OCI-LY3 (cell line): ENCODE data around the gene HPD.

Experiments
- EZH2phosphoT487 ChIP-seq: fragments of 200-600 bp; shearing (Covaris generic); IDR thresholded peaks from 2 replicates; pipeline ENCODE4 v1.6.1; 2018; ENCODE audit warnings: antibody characterized with exemption, mixed run types, low read depth
- TF ChIP-seq, protein P1 (sequence below): fragments of 200-600, 300-600 bp; sonication (generic); IDR thresholded peaks from 2 replicates; pipeline ENCODE4 v1.5.1; 2014; ENCODE audit warnings: antibody characterized with exemption, low read length, low read depth

DNA sequence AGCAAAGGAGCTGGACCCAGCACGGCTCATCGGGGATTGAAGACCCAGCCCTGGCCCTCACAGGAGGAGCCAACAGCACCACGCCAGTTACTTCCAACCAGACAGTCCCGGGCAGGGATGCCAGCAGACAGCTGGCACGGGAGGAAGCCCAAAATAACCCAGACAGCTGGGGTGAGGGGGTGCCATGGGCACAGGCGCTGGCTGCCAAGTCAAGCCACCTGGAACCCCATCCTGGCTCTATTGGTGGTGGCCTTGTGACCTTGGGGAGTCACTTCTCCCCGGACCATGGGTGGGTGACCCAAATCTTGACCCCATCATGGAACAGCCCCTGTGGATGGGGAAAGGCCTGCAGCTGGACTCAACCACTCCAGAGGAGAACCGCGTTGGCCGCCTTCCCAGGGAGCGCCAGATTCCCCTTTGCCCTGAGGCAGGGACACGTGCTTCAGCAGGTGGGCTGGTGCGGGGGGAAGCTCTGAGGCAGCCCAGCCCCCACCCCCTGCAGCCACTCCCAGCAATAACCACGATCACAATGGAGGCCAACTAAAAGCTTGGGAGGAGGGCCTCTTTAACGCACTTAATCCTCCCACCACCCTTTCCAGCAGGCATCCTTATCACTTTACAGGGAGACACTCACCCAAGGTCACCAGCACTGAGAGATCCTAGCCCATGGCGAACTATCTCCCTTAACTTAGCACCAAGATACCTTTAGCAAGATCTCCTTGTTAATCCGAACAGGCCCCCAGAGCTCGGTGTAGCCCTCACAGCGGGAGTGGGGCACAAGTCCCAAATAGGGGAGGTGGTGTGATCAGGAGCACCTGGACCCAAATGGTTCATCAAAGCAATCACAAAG is 60.5 kb downstream of the HPD start:
- TF ChIP-seq, protein P1, sequence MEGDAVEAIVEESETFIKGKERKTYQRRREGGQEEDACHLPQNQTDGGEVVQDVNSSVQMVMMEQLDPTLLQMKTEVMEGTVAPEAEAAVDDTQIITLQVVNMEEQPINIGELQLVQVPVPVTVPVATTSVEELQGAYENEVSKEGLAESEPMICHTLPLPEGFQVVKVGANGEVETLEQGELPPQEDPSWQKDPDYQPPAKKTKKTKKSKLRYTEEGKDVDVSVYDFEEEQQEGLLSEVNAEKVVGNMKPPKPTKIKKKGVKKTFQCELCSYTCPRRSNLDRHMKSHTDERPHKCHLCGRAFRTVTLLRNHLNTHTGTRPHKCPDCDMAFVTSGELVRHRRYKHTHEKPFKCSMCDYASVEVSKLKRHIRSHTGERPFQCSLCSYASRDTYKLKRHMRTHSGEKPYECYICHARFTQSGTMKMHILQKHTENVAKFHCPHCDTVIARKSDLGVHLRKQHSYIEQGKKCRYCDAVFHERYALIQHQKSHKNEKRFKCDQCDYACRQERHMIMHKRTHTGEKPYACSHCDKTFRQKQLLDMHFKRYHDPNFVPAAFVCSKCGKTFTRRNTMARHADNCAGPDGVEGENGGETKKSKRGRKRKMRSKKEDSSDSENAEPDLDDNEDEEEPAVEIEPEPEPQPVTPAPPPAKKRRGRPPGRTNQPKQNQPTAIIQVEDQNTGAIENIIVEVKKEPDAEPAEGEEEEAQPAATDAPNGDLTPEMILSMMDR: no peak
- TF ChIP-seq EZH2phosphoT487: no peak
